Measurements from ENCODE around the gene EMX1. TPM values are rescaled to one million over a fixed set of nuclear protein-coding genes. Genes with fewer than 3 reads are reported as not detected.

Gene EMX1
- total RNA-seq, 1 donor from 2014 or later: 8.2 TPM

- no peak for TF ChIP-seq CTCF (conservative IDR thresholded peaks at IDR 0.05; ENCODE audit: low read depth, low read length)
- DNase-seq (ENCODE audit: low read depth): no peak
- H3K4me3 ChIP-seq (ENCODE audit: low read depth, low read length): no peak overlapping the region
Measured at GRCh38 chr2:72894514-72894913, 22.8 kb upstream of the EMX1 start.

GRCh38 chr2:72895154-72895553 lies 22.2 kb upstream of the EMX1 start:
- no peak for DNase-seq (ENCODE audit: low read depth)

GRCh38 chr2:72895759-72896281 lies 21.5 kb upstream of the EMX1 start:
- DNase-seq (ENCODE audit: low read depth): no peak
- H3K4me3 ChIP-seq (ENCODE audit: low read depth, low read length): no peak overlapping the region
- no peak for TF ChIP-seq CTCF (conservative IDR thresholded peaks at IDR 0.05; ENCODE audit: low read depth, low read length)

More at GRCh38 chr2:72895154-72895553, 22.2 kb upstream of the EMX1 start:
- H3K4me3 ChIP-seq (ENCODE audit: low read depth, low read length): no peak overlapping the region
- no peak for TF ChIP-seq CTCF (conservative IDR thresholded peaks at IDR 0.05; ENCODE audit: low read depth, low read length)

- H3K4me3 ChIP-seq (ENCODE audit: low read depth, low read length): no peak overlapping the region
- no peak for TF ChIP-seq CTCF (conservative IDR thresholded peaks at IDR 0.05; ENCODE audit: low read depth, low read length)
- no peak for DNase-seq (ENCODE audit: low read depth)
Measured at GRCh38 chr2:72896446-72896845, 20.9 kb upstream of the EMX1 start.

GRCh38 chr2:72897785-72898584 lies 19.3 kb upstream of the EMX1 start:
- no peak for DNase-seq (ENCODE audit: low read depth)
- no peak for TF ChIP-seq CTCF (conservative IDR thresholded peaks at IDR 0.05; ENCODE audit: low read depth, low read length)
- H3K4me3 ChIP-seq (ENCODE audit: low read depth, low read length): no peak overlapping the region

GRCh38 chr2:72898585-72898906 lies 18.8 kb upstream of the EMX1 start:
- H3K4me3 ChIP-seq (ENCODE audit: low read depth, low read length): no peak overlapping the region
- TF ChIP-seq CTCF (conservative IDR thresholded peaks at IDR 0.05; ENCODE audit: low read depth, low read length): no peak
- no peak for DNase-seq (ENCODE audit: low read depth)

All from epithelial cell of proximal tubule (primary cell).